H9 (cell line): ENCODE data around the gene ITIH6. TPM values are rescaled to one million over a fixed set of nuclear protein-coding genes. Genes with fewer than 3 reads are reported as not detected.

Experiments
- DNase-seq: peaks from one replicate; pipeline ENCODE4 v3.0.0-alpha.2; 2017
- H2AFZ ChIP-seq: one replicate; pipeline ENCODE4 v1.6.1; 2013; ENCODE audit warnings: mild to moderate bottlenecking, low read length, control low read depth, moderate library complexity
- H2AK5ac ChIP-seq: 2 replicates; pipeline ENCODE4 v1.6.1; 2013; ENCODE audit warnings: low read length, control low read depth, mixed read lengths; ENCODE audit not compliant: insufficient read length
- H2BK120ac ChIP-seq: one replicate; pipeline ENCODE4 v1.6.1; 2013; ENCODE audit warnings: low read depth, mild to moderate bottlenecking, low read length, control low read depth, inconsistent platforms; ENCODE audit not compliant: poor library complexity, severe bottlenecking
- H2BK12ac ChIP-seq: 2 replicates; pipeline ENCODE4 v1.6.1; 2013; ENCODE audit warnings: low read length, control low read depth, mixed read lengths, low read depth; ENCODE audit not compliant: insufficient read length
- H2BK15ac ChIP-seq: 2 replicates; pipeline ENCODE4 v1.6.1; 2013; ENCODE audit warnings: low read depth, low read length, control low read depth
- H2BK20ac ChIP-seq: one replicate; pipeline ENCODE4 v1.6.1; 2013; ENCODE audit warnings: low read depth, mild to moderate bottlenecking, low read length, control low read depth, inconsistent platforms; ENCODE audit not compliant: poor library complexity, severe bottlenecking
- H2BK5ac ChIP-seq: 2 replicates; pipeline ENCODE4 v1.6.1; 2013; ENCODE audit warnings: low read length, control low read depth, mixed read lengths; ENCODE audit not compliant: insufficient read length
- H3K14ac ChIP-seq: 2 replicates; pipeline ENCODE4 v1.6.1; 2013; ENCODE audit warnings: low read length, control low read depth; ENCODE audit not compliant: insufficient read depth
- H3K18ac ChIP-seq: 2 replicates; pipeline ENCODE4 v1.6.1; 2013; ENCODE audit warnings: low read depth, mild to moderate bottlenecking, mixed read lengths, low read length, control low read depth; ENCODE audit not compliant: insufficient read length
- H3K23ac ChIP-seq: 2 replicates; pipeline ENCODE4 v1.6.1; 2013; ENCODE audit warnings: low read length, control low read depth, mixed read lengths, low read depth; ENCODE audit not compliant: insufficient read length
- H3K23me2 ChIP-seq: 2 replicates; pipeline ENCODE4 v1.6.1; 2013; ENCODE audit warnings: low read depth, mild to moderate bottlenecking, mixed read lengths, low read length, control low read depth; ENCODE audit not compliant: insufficient read length, poor library complexity, severe bottlenecking
- H3K27ac ChIP-seq: 2 replicates; pipeline ENCODE4 v1.5.1; 2013; ENCODE audit warnings: low read length, control low read depth, mixed read lengths, low read depth; ENCODE audit not compliant: insufficient read length
- H3K27me3 ChIP-seq: 2 replicates; pipeline ENCODE4 v1.6.1; 2013; ENCODE audit warnings: low read length, control low read depth, inconsistent platforms; ENCODE audit not compliant: insufficient read depth
- H3K4ac ChIP-seq: 2 replicates; pipeline ENCODE4 v1.6.1; 2013; ENCODE audit warnings: low read depth, mild to moderate bottlenecking, control low read depth, inconsistent platforms, low read length, moderate library complexity
- H3K4me1 ChIP-seq: 2 replicates; pipeline ENCODE4 v1.6.1; 2013; ENCODE audit warnings: low read length, control low read depth, inconsistent platforms; ENCODE audit not compliant: insufficient read depth
- H3K4me2 ChIP-seq: 2 replicates; pipeline ENCODE4 v1.6.1; 2013; ENCODE audit warnings: low read length, control low read depth, mixed read lengths; ENCODE audit not compliant: insufficient read length, insufficient read depth
- H3K56ac ChIP-seq: 2 replicates; pipeline ENCODE4 v1.6.1; 2013; ENCODE audit warnings: low read depth, mild to moderate bottlenecking, mixed read lengths, low read length, control low read depth; ENCODE audit not compliant: insufficient read length
- H3K79me1 ChIP-seq: 2 replicates; pipeline ENCODE4 v1.6.1; 2013; ENCODE audit warnings: low read depth, mild to moderate bottlenecking, moderate library complexity, low read length, control low read depth, inconsistent platforms; ENCODE audit not compliant: insufficient read depth, poor library complexity, severe bottlenecking
- H3K79me2 ChIP-seq: 2 replicates; pipeline ENCODE4 v1.6.1; 2013; ENCODE audit warnings: low read length, control low read depth, inconsistent platforms; ENCODE audit not compliant: insufficient read depth
- H3K9ac ChIP-seq: 2 replicates; pipeline ENCODE4 v1.6.1; 2013; ENCODE audit warnings: low read length, control low read depth, mixed read lengths; ENCODE audit not compliant: insufficient read length; ENCODE audit errors: extremely low read depth
- H3K9me3 ChIP-seq: one replicate; pipeline ENCODE4 v1.6.1; 2013; ENCODE audit warnings: low read depth, low read length, inconsistent platforms; ENCODE audit not compliant: control insufficient read depth
- H3T11ph ChIP-seq: one replicate; pipeline ENCODE4 v1.6.1; 2013; ENCODE audit warnings: mild to moderate bottlenecking, low read length, control low read depth, inconsistent platforms
- H4K20me1 ChIP-seq: one replicate; pipeline ENCODE4 v1.6.1; 2013; ENCODE audit not compliant: control insufficient read depth, insufficient read length, insufficient read depth
- H4K5ac ChIP-seq: 2 replicates; pipeline ENCODE4 v1.6.1; 2013; ENCODE audit warnings: low read depth, mild to moderate bottlenecking, mixed read lengths, low read length, control low read depth; ENCODE audit not compliant: insufficient read length
- H4K8ac ChIP-seq: replicated peaks from 2 replicates; pipeline ENCODE4 v1.6.1; 2013; ENCODE audit warnings: low read length, control low read depth, mixed read lengths, low read depth; ENCODE audit not compliant: insufficient read length
- H4K91ac ChIP-seq: 2 replicates; pipeline ENCODE4 v1.6.1; 2013; ENCODE audit warnings: low read depth, mild to moderate bottlenecking, moderate library complexity, mixed read lengths, low read length, control low read depth; ENCODE audit not compliant: insufficient read length
- H3K27ac Mint-ChIP-seq, 3 experiments: 2 replicates in 2 of 3; 3 replicates in 1 of 3; pipeline ENCODE4 v1.8.0; 2020 to 2021; ENCODE audit warnings: mixed read lengths in 3 of 3, mild to moderate bottlenecking in 1 of 3, moderate library complexity in 1 of 3
- H3K27me3 Mint-ChIP-seq: 2 replicates; pipeline ENCODE4 v1.8.0; 2021; ENCODE audit warnings: low read depth, mild to moderate bottlenecking, moderate library complexity, mixed read lengths
- H3K36me3 Mint-ChIP-seq, 3 experiments: 2 replicates in 2 of 3; 3 replicates in 1 of 3; pipeline ENCODE4 v1.8.0; 2020 to 2021; ENCODE audit warnings: low read depth in 3 of 3, mixed read lengths in 3 of 3; ENCODE audit not compliant: insufficient read depth in 1 of 3
- H3K4me1 Mint-ChIP-seq, 2 experiments: 2 replicates each; pipeline ENCODE4 v1.8.0; 2020; ENCODE audit warnings: mixed read lengths in 2 of 2
- H3K4me3 Mint-ChIP-seq, 2 experiments: 2 replicates in 1 of 2; 3 replicates in 1 of 2; pipeline ENCODE4 v1.8.0; 2020 to 2021; ENCODE audit warnings: mild to moderate bottlenecking in 2 of 2, mixed read lengths in 2 of 2, moderate library complexity in 1 of 2
- H3K9me3 Mint-ChIP-seq, 2 experiments: 2 replicates in 1 of 2; 3 replicates in 1 of 2; pipeline ENCODE4 v1.8.0; 2020; ENCODE audit warnings: mild to moderate bottlenecking in 2 of 2, mixed read lengths in 2 of 2, moderate library complexity in 1 of 2
- CTCF ChIP-seq: fragments of 200-600 bp; sonication (generic); conservative IDR thresholded peaks from 3 replicates; pipeline ENCODE4 v1.8.0; 2021; ENCODE audit warnings: antibody characterized with exemption, mild to moderate bottlenecking
- WGBS: extraction: QIAGEN DNeasy Blood & Tissue Kit; methylation state at CpG from one replicate; pipeline ENCODE4 v1.1.7; 2013; ENCODE audit warnings: missing lambda C conversion rate, low lambda C conversion rate, mixed read lengths; ENCODE audit not compliant: insufficient read length; ENCODE audit errors: extremely low coverage; 5-methylcytosine and 5-hydroxymethylcytosine counted together
- total RNA-seq: library from RNA; stranded (reverse); gene quantifications from 2 replicates; pipeline ENCODE4 v1.2.1, GENCODE V29; 2021

ITIH6 gene
- total RNA-seq, 1 experiment from 2014 or later = not detected

- no peak for DNase-seq
- H3K4me1 Mint-ChIP-seq = peaks cover 8 to 13% of the 10 kb centered on the region in 2 experiments
- no peak overlapping the region for H3K14ac ChIP-seq
Observed at GRCh38 chrX:54843050-54843449, 45.0 kb upstream of the ITIH6 start.

More at GRCh38 chrX:54843050-54843449, 45.0 kb upstream of the ITIH6 start:
- Mint-ChIP-seq H3K9me3 (peaks cover 65 to 71% of the 10 kb centered on the region in 2 experiments), H3K36me3 (no peaks in the 10 kb centered on the region; a peak in 2 of 7 replicates), H3K27ac (no peak overlapping the region), H3K27me3 (peaks cover 2% of the 10 kb centered on the region; the same call in 1 of the 2 replicates), H3K4me3 (no peak overlapping the region)
- Histone ChIP-seq H3K27me3 (no peaks in the 10 kb centered on the region), H3K9ac (no peak overlapping the region), H4K8ac (no peak overlapping the region), H3K56ac (no peak overlapping the region), H2BK12ac (no peak overlapping the region), H3K23me2 (no peaks in the 10 kb centered on the region), H4K5ac (no peak overlapping the region), H3K4ac (no peak overlapping the region), H2BK15ac (no peak overlapping the region), H2AK5ac (no peak overlapping the region), H2BK120ac (no peak overlapping the region), H3T11ph (no peak overlapping the region), H3K4me1 (no peaks in the 10 kb centered on the region; the same call in 1 of the 2 replicates), H3K79me2 (no peaks in the 10 kb centered on the region), H2BK20ac (no peak overlapping the region), H2AFZ (no peak overlapping the region), H3K79me1 (no peaks in the 10 kb centered on the region), H3K9me3 (peaks cover 41% of the 10 kb centered on the region), H4K20me1 (no peaks in the 10 kb centered on the region), H4K91ac (no peak overlapping the region), H3K27ac (no peak overlapping the region), H3K23ac (no peak overlapping the region), H3K18ac (no peak overlapping the region), H3K4me2 (no peak overlapping the region), H2BK5ac (no peak overlapping the region)
- no peak for TF ChIP-seq CTCF
- WGBS = no CpG with 5 or more reads among the region's 2 CpGs
